MM.1S (cell line): ENCODE results near the gene FBXL20.

Source experiments
- DNase-seq: peaks from one replicate; pipeline ENCODE4 v3.0.0-alpha.2; 2015
- H2AFZ ChIP-seq: fragments of 300-600 bp; sonication (generic); 2 replicates; pipeline ENCODE4 v1.6.0; 2016; ENCODE audit warnings: antibody characterized with exemption, low read length
- H3F3A ChIP-seq: fragments of 300-600 bp; sonication (generic); 2 replicates; pipeline ENCODE4 v1.6.1; 2016; ENCODE audit warnings: mild to moderate bottlenecking, antibody characterized with exemption, low read length, moderate library complexity, mixed read lengths; ENCODE audit not compliant: insufficient read depth
- H3K27ac ChIP-seq: fragments of 300-600 bp; sonication (generic); 2 replicates; pipeline ENCODE4 v1.5.1; 2016; ENCODE audit warnings: mild to moderate bottlenecking, low read length
- H3K27me3 ChIP-seq: fragments of 300-600 bp; sonication (generic); replicated peaks from 2 replicates; pipeline ENCODE4 v1.6.0; 2016; ENCODE audit warnings: low read length; ENCODE audit not compliant: insufficient read depth
- H3K36me3 ChIP-seq: fragments of 300-600 bp; sonication (generic); replicated peaks from 2 replicates; pipeline ENCODE4 v1.6.1; 2016; ENCODE audit warnings: mild to moderate bottlenecking, low read length, mixed read lengths; ENCODE audit not compliant: insufficient read depth
- H3K4me1 ChIP-seq: fragments of 300-600 bp; sonication (generic); 2 replicates; pipeline ENCODE4 v1.6.1; 2016; ENCODE audit warnings: low read length, mixed read lengths
- H3K4me2 ChIP-seq: fragments of 300-600 bp; sonication (generic); 2 replicates; pipeline ENCODE4 v1.6.0; 2016; ENCODE audit warnings: low read depth, low read length
- H3K4me3 ChIP-seq: fragments of 300-600 bp; sonication (generic); 2 replicates; pipeline ENCODE4 v1.5.1; 2016; ENCODE audit warnings: low read length, mixed read lengths
- H3K79me2 ChIP-seq: fragments of 300-600 bp; sonication (generic); 2 replicates; pipeline ENCODE4 v1.6.1; 2016; ENCODE audit warnings: mixed run types, low read length, mixed read lengths
- H3K9ac ChIP-seq: fragments of 300-600 bp; sonication (generic); 2 replicates; pipeline ENCODE4 v1.6.1; 2016; ENCODE audit warnings: low read length, mixed read lengths
- H3K9me2 ChIP-seq: fragments of 300-600 bp; sonication (generic); replicated peaks from 2 replicates; pipeline ENCODE4 v1.6.1; 2016; ENCODE audit warnings: mild to moderate bottlenecking, low read length, mixed read lengths; ENCODE audit not compliant: insufficient read depth
- H3K9me3 ChIP-seq: fragments of 300-600 bp; sonication (generic); replicated peaks from 2 replicates; pipeline ENCODE4 v1.6.1; 2016; ENCODE audit warnings: mild to moderate bottlenecking, low read length, mixed read lengths; ENCODE audit not compliant: insufficient read depth
- H4K20me1 ChIP-seq: fragments of 300-600 bp; sonication (generic); 2 replicates; pipeline ENCODE4 v1.6.1; 2016; ENCODE audit warnings: mild to moderate bottlenecking, low read length, moderate library complexity, mixed read lengths; ENCODE audit not compliant: insufficient read depth
- EZH2 ChIP-seq: fragments of 300-600 bp; sonication (generic); optimal IDR thresholded peaks from 2 replicates; pipeline ENCODE3; 2017; ENCODE audit warnings: low read depth, mild to moderate bottlenecking, antibody characterized with exemption, low read length, mixed read lengths
- EZH2phosphoT487 ChIP-seq: fragments of 300-600 bp; sonication (generic); IDR thresholded peaks from 2 replicates; pipeline ENCODE4 v1.6.1; 2018; ENCODE audit warnings: antibody characterized with exemption, low read length
- TF ChIP-seq, protein P1 (sequence below): fragments of 300-600 bp; sonication (generic); IDR thresholded peaks from 2 replicates; pipeline ENCODE4 v1.5.1; 2016; ENCODE audit warnings: antibody characterized with exemption, low read length, mixed read lengths

FBXL20 gene

DNA sequence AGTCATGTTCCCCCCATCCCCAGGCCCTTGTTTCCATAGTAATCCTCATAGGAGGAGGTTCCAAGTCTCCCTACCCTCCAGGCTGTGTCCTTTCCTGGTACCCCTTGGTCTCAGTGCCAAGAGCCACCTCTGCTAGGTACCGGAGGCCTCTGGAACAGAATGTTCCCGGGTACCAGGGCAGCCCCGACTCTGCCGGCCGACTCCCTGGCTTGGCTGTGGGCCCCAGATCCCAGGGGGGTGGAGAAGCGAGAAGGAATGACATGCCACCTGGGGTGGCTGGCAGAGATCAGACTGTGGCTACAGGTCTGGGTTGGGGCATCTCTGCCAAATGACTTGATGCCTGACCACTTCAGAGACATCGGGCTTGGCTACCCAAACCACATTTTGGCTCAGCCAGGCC is 179.3 kb downstream of the FBXL20 start:
- no peak overlapping the region for H3K9ac ChIP-seq
- H4K20me1 ChIP-seq: no peaks in the 10 kb centered on the region
- H2AFZ ChIP-seq: no peak overlapping the region
- no peaks in the 10 kb centered on the region for H3K36me3 ChIP-seq
- H3K27me3 ChIP-seq: peaks cover 53% of the 10 kb centered on the region
- no peak overlapping the region for H3K4me3 ChIP-seq
- TF ChIP-seq EZH2: no peak
- TF ChIP-seq, protein P1, sequence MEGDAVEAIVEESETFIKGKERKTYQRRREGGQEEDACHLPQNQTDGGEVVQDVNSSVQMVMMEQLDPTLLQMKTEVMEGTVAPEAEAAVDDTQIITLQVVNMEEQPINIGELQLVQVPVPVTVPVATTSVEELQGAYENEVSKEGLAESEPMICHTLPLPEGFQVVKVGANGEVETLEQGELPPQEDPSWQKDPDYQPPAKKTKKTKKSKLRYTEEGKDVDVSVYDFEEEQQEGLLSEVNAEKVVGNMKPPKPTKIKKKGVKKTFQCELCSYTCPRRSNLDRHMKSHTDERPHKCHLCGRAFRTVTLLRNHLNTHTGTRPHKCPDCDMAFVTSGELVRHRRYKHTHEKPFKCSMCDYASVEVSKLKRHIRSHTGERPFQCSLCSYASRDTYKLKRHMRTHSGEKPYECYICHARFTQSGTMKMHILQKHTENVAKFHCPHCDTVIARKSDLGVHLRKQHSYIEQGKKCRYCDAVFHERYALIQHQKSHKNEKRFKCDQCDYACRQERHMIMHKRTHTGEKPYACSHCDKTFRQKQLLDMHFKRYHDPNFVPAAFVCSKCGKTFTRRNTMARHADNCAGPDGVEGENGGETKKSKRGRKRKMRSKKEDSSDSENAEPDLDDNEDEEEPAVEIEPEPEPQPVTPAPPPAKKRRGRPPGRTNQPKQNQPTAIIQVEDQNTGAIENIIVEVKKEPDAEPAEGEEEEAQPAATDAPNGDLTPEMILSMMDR: no peak
- TF ChIP-seq EZH2phosphoT487: no peak
- H3F3A ChIP-seq: no peaks in the 10 kb centered on the region
- H3K79me2 ChIP-seq: no peaks in the 10 kb centered on the region
- no peaks in the 10 kb centered on the region for H3K4me1 ChIP-seq
- no peak overlapping the region for H3K27ac ChIP-seq
- no peaks in the 10 kb centered on the region for H3K9me2 ChIP-seq
- no peak for DNase-seq
- H3K9me3 ChIP-seq: no peaks in the 10 kb centered on the region
- H3K4me2 ChIP-seq: no peak overlapping the region

DNA sequence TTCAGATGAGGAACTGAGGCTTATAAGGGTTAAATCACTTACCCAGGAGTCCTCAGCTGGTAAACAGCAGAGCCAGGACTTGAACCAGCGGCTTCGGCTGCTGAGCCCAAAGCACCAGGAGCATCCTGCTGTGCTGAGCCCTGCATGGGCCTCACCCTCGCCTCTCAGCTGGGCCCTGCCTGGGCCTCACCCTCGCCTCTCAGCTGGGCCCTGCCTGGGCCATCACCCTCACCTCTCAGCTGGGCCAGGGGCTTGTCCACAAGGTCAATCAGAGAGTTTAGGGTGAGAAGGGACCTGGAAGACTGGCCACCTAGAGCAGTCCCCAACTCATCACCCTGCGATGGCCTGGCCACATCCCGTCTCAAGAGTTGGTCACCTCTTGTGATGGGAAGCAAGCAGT is 179.9 kb downstream of the FBXL20 start:
- Histone ChIP-seq H3K27me3 (peaks cover 50% of the 10 kb centered on the region), H3K9me3 (no peaks in the 10 kb centered on the region), H3K79me2 (no peaks in the 10 kb centered on the region), H3K4me1 (no peaks in the 10 kb centered on the region), H2AFZ (no peak overlapping the region), H3K9me2 (no peaks in the 10 kb centered on the region), H3K36me3 (no peaks in the 10 kb centered on the region), H3K4me2 (no peak overlapping the region), H3F3A (no peaks in the 10 kb centered on the region), H4K20me1 (no peaks in the 10 kb centered on the region), H3K9ac (no peak overlapping the region), H3K27ac (no peak overlapping the region), H3K4me3 (no peak overlapping the region)
- DNase-seq: no peak
- TF ChIP-seq EZH2phosphoT487: no peak
- no peak for TF ChIP-seq EZH2
- TF ChIP-seq, protein P1: no peak

DNA sequence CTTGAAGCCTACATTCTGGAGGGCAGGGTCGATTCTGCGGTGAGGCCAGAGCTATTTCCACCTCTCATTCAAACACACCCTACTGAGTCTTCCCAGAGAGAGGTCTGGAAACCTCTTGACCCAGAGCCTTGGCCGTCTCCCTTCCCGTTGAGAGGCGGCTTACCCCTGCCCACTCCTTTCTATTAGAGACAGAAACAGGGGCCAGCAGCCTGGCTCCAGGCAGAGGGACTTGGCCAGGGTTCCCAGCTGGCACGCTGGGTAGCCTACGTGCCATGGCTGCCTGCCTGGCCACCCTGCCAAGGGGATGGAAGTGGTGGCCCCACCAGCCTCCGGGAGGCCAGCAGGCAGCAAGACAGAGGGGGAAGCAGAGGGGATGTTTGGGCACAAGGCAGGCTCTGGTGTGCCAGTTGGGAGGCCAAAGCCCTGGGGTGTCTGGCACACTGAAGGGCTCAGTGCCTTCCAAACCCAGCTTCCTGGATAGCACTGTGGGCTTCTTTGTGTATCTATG is 181.7 kb downstream of the FBXL20 start:
- Histone ChIP-seq H3K36me3 (no peaks in the 10 kb centered on the region), H3F3A (no peaks in the 10 kb centered on the region), H3K27ac (no peak overlapping the region), H3K4me2 (no peak overlapping the region), H3K9me2 (no peaks in the 10 kb centered on the region), H3K4me1 (no peaks in the 10 kb centered on the region), H3K9me3 (no peaks in the 10 kb centered on the region), H3K9ac (no peak overlapping the region), H3K4me3 (no peak overlapping the region), H3K79me2 (no peaks in the 10 kb centered on the region), H4K20me1 (no peaks in the 10 kb centered on the region), H2AFZ (no peak overlapping the region), H3K27me3 (peaks cover 43% of the 10 kb centered on the region)
- no peak for DNase-seq
- TF ChIP-seq EZH2phosphoT487 (no peak), EZH2 (no peak)
- TF ChIP-seq, protein P1: no peak
